Eye (tissue), 1 donor: ENCODE results near the gene RBFOX1.
"Not testable (repeated sequence)": the region's sequence is repeated elsewhere in the genome, so short reads cannot be mapped to it uniquely, and the experiment has no call there.

Source experiments
- DNase-seq: peaks from one replicate; pipeline ENCODE4 v3.0.0-alpha.2; 2015

RBFOX1 gene

DNA sequence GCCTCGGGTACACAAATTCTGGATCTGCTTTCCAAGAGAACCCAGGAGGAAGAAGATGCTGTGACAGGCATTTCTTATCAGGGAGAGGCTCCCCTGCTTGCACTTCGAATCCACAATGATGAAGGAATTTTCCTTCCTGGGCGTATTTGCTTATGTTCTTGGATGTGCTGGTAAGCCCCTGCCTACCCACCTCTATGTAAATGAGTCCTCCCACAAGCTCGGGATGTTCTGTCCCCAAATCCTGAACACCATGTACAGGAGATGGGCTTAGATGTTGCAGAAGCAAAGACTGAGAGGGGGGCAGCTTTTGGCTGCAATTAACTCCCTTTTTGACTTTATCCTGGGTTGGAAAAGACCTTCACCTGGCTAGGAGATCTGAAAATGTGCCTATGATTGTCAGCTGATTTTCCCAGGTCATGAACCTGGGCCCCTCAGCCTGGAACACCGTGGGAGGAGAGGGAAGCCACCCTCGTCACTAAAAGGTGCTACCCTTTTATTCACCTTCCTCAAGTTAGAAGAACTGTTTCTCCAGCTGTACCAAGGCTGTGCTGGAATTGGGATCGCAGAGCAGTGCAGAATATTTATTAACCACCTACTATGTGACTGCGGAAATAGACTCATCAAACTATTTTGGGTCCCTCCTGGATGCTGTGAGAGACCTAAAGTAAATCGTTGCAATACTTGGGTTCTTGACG lies 150.1 kb downstream of the RBFOX1 start:
- DNase-seq = no peak

DNA sequence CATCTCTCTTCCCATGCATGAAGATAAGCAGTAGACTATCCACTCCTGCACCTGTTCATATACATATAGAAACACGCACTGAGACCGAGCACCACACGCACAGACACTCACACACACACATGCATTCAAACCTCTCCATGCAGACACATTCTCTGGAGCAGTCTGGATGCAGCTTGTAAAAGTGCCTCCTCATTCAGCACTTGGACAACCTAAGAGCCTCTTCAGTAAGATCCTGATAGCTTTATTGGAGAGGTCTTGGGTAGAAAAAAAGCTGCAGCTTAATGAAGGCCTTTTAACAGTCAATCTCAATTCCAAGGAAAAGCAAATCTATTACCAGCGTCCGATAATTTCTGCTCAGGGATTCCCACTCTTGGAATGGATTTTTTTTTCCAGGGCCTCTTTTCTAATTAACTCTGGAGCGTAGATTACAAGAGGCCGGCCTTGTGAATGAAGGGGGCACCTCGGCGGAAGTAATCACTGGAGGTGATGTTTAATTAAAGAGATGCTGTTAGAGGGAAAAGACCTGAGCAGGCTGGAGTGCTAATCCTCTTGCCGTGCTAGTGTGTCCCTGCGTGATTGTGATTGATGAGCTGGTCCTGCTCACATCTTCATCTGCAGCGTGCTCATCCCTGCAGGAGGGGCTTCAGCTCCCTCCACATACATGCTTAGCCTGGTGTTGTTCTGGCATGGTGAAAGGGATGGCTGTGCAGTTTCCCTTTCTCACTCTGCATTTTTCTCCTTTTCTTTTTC lies 155.1 kb downstream of the RBFOX1 start:
- DNase-seq = peak; percentile 33

- peak; percentile 46 for DNase-seq
These were observed 159.5 kb downstream of the RBFOX1 start for GRCh38 chr16:7492122-7492521.

- no peak for DNase-seq
These were observed 160.5 kb downstream of the RBFOX1 start for GRCh38 chr16:7493133-7493532.

DNA sequence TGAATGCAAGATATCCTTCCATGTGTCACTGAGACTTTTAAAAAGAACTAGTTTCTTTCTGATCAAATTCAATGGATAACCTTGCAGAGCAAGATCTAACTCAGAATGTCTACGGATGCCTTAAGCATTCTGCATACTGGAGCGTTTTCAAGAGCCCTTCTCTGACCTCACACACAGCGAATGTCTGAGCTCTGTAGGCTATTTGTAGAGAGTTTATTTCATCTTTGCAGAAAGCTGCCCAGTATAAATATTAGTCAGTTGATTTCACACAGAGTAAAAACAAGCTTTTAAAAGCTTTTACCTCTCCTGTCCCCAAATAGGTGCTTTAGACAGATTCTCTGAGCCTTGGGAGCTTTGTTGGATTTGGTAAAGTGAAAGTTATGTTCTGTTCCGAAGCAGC lies 165.0 kb downstream of the RBFOX1 start:
- DNase-seq = no peak

- DNase-seq = no peak
These were observed 169.2 kb downstream of the RBFOX1 start for GRCh38 chr16:7501868-7502267.

DNA sequence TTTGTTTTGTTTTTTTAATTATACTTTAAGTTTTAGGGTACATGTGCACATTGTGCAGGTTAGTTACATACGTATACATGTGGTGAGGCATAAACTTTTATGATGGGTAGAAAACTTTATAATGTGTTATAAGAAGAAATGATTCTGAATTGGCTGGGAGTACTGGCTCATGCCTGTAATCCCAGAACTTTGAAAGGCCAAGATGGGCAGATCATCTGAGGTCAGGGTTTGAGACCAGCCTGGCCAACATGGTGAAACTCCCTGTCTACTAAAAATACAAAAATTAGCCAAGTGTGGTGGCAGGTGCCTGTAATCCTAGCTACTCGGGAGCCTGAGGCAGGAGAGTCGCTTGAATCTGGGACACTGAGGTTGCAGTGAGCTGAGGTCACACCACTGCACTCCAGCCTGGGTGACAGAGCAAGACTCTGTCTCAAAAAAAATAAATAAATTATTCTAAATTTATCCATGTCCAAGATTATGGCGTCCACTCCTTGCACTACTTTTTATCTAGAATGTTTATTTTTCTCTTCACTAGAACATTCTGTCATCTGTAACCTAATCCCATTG lies 170.0 kb downstream of the RBFOX1 start:
- not testable (repeated sequence) for DNase-seq

GRCh38 chr16:7503666-7504065 lies 171.0 kb downstream of the RBFOX1 start:
- no peak for DNase-seq

- DNase-seq = no peak
These were observed 172.2 kb downstream of the RBFOX1 start for GRCh38 chr16:7504844-7505243.

- DNase-seq = no peak
These were observed 172.8 kb downstream of the RBFOX1 start for GRCh38 chr16:7505495-7505894.

DNA sequence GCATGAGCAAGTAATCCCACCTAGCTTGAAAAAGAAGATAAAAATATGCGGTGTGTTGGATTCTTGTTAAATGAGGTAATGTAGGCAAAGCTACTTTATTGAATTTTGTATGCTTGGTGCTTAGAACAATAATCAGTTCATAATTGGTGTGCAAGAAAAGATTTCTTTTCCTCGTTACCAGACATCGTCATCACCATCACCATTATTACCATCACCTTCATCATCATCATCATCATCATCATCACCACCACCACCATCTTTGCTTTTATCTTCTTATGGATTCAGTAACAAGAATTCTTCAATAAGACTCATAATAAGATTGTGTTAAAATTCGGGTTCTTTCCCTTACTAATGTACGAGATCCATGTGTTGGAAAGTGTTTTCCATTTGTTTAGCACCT lies 173.7 kb downstream of the RBFOX1 start:
- DNase-seq = no peak

- DNase-seq = no peak
These were observed 176.0 kb downstream of the RBFOX1 start for GRCh38 chr16:7508656-7509055.

DNA sequence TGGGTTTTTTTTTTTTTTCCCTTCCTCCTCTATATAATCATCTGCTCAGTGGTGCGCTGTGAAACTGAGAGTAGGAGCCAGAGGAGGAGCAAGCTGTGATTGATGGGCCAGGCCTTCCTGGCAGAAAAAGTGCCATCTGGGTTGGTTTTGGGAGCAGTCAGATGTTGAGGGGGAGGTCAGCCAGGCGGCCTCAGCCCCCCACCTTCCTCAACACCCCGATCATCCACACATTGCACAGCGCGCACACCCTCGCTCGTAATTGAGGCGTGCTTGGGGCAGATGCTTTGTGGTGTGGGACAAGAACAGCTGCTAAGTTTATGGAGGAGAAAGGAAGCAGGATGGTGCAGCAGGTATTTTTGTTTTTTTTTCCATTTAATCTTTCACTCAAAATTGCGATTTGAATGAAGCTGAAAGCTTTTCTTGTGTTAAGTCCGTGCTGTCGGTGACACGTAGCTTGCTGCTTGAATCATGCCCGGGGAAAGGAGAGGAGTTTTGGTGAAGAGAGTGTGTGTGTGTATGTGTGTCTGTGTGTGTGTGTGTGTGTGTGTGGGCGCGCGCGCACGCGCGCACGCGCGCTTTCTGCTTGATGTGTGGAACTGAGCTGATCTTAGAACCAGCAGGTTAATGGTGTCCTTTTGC lies 177.4 kb downstream of the RBFOX1 start:
- peak; percentile 64 for DNase-seq

DNA sequence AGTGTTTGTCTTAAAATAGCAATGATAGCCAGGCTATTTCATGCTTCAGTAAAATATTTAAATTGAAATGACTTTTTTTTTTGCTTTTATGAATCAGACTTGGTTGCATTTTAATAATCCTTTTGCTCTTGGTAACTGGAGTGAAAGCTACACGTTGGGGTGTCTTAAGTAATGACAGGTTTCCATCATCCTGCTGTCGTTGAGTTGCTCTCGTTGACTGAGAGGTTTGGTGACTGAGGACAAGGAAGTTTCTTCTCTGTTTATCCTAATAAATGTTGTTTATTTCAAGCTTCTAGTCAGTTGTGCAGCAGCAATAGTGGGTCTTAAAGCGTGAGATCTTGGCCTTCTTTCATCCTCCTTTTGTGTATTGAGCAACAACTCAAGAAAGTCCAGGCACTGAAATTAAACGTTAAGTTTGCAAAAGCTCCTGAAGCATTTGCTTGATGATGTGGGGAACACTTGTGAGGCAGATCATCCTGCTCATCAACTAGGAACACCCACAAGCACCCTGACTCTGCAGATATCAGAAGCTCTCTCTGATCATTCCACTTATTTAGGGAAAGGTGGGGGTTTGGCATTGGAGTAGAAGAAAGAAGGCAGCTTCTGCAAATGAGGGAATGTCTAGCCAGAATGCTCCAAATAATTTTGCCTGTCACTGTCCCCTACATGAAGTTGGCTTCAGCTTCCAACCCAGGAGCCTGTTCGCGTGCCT lies 179.1 kb downstream of the RBFOX1 start:
- no peak for DNase-seq

DNA sequence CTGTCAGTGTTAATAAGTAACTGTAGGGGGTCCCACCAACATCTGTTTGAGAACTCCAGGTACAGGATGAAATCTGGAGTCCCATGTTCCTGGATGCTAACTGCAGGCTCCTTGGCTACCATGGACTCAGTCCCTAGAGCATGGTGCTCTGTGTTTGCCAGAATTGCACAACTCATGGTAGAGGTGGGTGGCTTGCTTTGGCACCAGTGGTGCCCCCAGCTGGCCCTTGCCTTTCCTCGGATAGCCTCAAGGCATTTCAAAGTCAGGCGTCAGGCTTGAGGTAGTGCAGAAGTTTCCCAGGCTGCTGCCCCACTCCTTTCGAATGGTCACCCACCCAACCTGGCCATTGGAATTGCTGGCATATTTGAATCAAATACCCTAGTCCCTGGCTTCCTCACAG lies 179.9 kb downstream of the RBFOX1 start:
- no peak for DNase-seq

GRCh38 chr16:7513429-7513828 lies 180.8 kb downstream of the RBFOX1 start:
- no peak for DNase-seq

DNA sequence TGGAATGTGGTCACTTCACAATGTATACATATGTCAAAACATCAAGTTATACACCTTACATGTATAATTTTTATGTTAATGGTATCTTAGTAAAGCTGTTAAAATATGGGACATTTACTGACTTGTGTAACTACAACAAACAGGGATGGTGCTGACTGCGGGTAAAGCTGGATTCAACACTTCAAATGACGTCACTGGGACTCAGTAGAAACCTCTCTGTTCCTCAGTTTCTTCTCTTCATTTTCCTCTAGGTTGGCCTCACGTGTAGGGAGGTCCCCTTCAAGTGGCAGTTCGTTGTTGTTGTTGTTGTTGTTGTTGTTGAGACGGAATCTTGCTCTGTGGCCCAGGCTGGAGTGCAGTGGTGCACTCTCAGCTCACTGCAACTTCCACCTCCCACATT lies 182.9 kb downstream of the RBFOX1 start:
- no peak for DNase-seq

DNA sequence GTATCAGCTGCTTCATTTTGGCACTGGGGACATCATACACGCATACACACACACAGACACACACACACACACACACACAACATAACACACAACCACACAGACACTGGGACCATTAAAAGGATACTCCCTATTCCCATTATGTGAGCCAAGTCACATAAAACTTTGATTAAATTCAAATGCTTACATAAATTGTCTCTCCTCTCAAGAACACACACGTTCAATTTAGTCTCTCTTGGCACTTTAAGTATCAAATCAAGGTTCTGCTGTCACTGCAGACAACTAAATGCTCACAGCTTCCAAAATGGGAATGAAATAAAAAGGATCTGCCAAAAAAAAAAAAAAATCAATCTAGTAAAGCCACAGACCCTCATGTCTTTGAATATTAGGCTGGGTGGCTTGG lies 184.9 kb downstream of the RBFOX1 start:
- no peak for DNase-seq

- DNase-seq = no peak
These were observed 185.5 kb downstream of the RBFOX1 start for GRCh38 chr16:7518158-7518557.

DNA sequence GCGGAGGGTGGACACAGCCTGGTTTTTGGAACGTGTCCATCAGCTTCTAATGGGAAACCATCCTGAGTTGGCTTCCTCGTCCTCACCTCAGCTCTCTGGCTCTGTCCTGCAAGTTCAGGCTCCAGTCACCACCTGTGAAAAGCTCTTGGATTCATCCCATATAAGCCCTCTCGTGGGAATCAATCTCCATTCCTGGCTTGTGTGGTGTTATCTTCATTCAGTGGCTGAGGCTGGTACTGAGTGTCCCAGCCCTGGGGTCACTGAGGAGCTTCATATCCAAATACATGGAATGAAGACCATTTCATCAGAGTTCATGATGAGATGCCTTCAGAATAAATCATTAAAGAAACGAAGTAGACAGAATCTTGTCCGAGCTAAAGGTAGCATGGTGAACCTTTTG lies 189.2 kb downstream of the RBFOX1 start:
- no peak for DNase-seq

DNA sequence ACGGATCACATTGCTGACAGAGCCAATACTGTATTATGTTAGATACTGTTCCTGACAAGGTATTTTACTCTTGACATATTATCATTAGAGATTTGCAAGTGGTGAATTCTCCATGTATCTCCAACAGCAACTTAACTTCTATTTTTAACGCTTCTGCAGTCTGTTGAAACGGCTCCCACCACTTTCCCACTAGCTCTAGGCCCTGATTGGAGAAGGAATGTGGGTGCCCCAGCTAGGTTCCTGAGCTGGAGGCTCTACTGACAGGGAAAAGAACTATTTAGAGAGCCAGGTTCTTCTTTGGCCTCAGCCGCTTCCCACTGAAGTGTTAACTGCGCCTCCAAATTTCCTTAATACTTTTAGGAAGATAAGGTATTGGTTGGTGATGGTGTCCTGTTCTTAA lies 191.8 kb downstream of the RBFOX1 start:
- no peak for DNase-seq

- no peak for DNase-seq
These were observed 194.1 kb downstream of the RBFOX1 start for GRCh38 chr16:7526736-7527135.

GRCh38 chr16:7532534-7532933 lies 199.9 kb downstream of the RBFOX1 start:
- DNase-seq = no peak
